ENCODE results near the gene LARGE1.
A peak's percentile ranks its signal among the peaks of the same experiment; 100 is the strongest.

LARGE1 gene

GRCh38 chr22:33920197-33920540, at the start of gene LARGE1:
Gene LARGE1 (minus strand): TSS chr22:33920476.
- no peak for DNase-seq (ENCODE audit: low spot score)

- no peak for DNase-seq (ENCODE audit: low spot score)
Measured at GRCh38 chr22:33969045-33969444, 48.8 kb upstream of the LARGE1 start.

- DNase-seq (ENCODE audit: low spot score) = no peak
Measured at GRCh38 chr22:33964121-33964520, 43.8 kb upstream of the LARGE1 start.

- no peak for DNase-seq (ENCODE audit: low spot score)
Measured at GRCh38 chr22:33962409-33962808, 42.1 kb upstream of the LARGE1 start.

DNA sequence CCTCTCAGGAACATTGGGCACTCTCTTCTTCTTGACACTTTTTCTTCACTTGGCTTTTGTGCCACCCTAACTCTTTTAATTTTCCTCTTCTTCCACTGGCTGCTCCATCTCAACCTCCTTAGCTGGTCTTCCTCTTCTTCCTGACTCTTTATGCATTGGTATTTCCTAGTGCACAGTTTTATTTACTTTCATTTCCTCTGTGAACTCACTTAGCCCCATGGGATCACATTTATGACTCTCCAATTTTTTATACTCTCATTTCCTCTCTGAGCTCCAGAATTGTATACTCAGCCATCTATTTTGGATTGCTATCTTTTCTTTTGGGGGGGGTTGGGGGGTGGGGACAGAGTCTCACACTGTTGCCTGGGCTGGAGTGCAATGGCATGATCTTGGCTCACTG, 38.5 kb upstream of the LARGE1 start:
- no peak for DNase-seq (ENCODE audit: low spot score)

- no peak for DNase-seq (ENCODE audit: low spot score)
Measured at GRCh38 chr22:33957086-33957485, 36.8 kb upstream of the LARGE1 start.

DNA sequence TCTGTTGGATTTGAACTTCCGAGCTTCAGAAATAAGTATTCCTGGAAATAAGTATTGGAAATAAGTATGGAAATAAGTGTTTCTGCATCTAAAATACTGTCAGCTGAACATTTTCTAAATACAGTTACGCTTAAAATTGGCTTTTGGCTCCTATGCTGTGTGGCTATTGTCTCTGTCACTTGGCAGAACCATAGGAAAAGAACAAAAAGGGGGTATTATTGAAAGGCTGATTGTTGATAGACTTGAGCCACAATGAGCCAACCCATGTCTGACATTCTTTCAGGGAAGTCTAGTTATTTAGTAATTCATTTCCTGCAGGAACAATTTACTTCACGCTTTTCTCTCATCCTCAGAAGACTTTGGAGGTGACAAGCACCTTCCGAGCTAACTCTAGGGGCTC, 32.5 kb upstream of the LARGE1 start:
- DNase-seq (ENCODE audit: low spot score) = no peak

- DNase-seq (ENCODE audit: low spot score) = no peak
Measured at GRCh38 chr22:33940741-33941140, 20.5 kb upstream of the LARGE1 start.

GRCh38 chr22:33932997-33933396, 12.7 kb upstream of the LARGE1 start:
- no peak for DNase-seq (ENCODE audit: low spot score)

- DNase-seq (ENCODE audit: low spot score) = no peak
Measured at GRCh38 chr22:33931406-33931805, 11.1 kb upstream of the LARGE1 start.

GRCh38 chr22:33927752-33928151, 7.5 kb upstream of the LARGE1 start:
- no peak for DNase-seq (ENCODE audit: low spot score)

DNA sequence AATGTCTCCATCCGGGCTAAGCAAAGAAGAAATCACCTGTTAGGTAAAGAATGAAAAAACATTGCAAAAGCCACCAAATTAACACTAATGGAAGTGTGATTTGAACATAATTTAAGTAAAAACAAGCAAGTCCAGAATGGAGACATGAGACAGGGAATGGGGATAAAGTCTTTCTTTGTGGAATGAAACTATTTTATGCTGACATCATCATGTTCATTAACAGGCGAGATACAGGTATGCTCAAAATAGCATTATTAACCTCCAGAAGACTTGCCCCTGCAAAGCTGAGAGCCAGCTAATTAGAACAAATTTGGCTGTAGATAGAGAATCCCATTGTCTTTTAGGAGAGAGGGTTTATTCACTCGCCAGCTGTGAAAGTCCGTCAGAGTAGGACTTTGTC, 4.9 kb upstream of the LARGE1 start:
- DNase-seq (ENCODE audit: low spot score) = no peak

DNA sequence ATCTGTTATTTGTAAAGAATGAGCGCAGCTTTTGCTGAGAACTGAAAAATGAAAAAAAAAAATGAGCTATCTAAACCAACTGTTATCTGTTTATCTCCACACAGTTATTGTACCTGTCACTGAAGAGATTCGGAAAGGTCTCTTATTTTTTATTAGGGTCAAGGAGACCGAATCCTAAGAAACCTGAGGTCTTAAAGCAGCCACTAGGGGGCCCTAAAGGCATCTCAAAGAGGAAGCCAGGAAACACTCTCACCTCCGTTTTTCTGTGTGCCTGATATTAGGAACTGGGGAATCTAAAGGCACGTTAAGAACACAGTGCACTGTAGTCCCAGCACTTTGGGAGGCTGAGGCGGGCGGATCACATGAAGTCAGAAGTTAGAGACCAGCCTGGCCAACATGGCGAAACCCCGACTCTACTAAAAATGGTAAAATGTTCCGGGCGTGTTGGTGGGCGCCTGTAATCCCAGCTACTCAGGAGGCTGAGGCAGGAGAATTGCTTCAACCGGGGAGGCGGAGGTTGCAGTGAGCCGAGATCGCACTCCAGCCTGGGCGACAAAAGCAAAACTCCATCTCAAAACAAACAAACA, 3.5 kb upstream of the LARGE1 start:
- DNase-seq (ENCODE audit: low spot score) = no peak

DNA sequence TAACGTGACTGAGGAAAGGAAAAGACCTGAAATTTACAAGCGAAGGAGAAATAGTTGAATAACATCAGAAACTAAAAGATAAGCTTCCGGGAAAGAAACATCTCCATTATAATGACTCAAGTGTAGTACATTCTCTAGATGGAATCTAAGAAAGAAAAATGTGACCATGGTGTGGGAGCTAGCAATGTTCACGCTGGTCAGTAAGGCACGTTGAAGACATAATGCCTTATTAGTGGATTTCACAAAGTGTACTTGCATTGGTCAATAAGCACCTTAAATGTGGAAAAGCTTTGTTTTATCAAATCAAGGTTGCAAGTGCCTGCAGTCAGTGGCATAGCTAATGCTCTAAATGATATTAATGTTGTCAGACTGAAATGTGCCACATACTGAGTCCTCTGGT, 2.8 kb upstream of the LARGE1 start:
- no peak for DNase-seq (ENCODE audit: low spot score)

GRCh38 chr22:33922349-33922681, 2.0 kb upstream of the LARGE1 start:
- DNase-seq (ENCODE audit: low spot score) = peak; percentile 68

DNA sequence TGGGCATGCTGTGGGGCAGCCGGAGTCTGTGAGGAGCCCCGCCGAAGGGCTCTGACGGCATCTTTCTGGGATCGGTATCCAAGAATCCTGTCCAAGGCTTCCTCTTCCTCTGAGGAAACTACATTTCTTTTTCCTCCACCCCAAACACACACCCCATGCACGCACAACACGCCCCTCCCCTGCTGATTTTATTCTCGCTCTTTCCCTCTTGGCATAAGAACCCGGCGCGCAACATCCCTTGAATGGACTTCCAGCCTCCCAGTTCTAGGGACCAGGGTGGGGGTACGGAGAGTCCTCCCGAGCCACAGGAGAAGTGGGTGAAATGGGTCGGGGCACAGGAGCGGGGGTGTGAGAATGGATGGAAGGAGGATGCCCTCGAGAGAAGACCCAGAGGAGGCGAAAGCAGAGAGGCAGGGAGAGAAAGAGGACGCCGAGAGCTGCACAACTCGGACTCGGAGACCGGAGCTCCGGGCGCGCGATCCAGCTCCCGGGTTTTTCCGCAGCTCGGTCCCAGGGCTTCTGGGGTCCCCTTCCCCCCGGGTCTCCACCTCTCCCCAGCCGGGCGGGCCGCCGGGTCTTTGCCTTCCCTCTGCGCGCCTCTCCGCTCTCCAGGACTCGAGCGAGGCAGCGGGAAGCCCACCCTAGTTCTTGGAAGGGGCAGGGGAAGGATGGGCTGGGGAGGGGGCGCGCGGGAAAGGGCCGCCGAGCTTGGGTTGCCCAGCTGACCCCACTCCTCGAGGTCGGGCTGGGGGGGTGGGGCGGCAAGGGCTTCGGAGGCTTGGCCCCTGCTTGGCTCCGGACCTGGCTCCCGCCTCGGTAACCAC, 1.5 kb upstream of the LARGE1 start:
- DNase-seq (ENCODE audit: low spot score) = peak; percentile 78

DNA sequence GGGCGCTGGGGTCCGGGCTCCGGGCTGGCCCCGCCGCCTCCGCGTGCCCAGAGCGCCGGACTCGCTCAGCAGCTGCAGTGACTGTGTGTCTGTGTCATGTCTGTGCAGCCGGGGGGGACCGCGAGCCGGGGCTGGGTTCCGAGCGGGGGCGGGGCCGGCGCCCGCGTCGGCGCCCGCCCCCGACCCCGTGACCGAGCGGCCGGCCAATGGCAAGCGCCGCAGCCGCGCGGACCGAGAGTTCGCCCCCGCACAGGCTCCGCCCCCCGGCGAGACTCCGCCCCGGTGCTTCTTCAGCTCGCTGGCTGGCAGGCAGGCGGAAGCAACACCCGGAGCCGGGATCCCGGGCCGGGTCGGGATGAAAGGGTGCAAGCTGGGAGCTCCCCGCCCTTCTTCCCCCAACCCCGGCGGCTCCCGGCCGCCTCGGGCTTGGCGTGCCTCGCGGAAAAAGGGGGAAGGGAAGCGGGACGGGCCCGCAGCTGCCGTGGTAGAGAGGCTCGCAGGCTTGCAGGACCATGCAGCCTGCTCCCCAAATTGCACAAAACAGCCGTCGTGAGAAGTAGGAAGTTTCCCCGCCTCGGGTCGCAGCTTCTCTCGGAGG, 750 bp upstream of the LARGE1 start:
- DNase-seq (ENCODE audit: low spot score) = peak; percentile 100

GRCh38 chr22:33919391-33920196, 682 bp downstream of the LARGE1 start:
- peak; percentile 69 for DNase-seq (ENCODE audit: low spot score)

GRCh38 chr22:33918676-33919365, 1.5 kb downstream of the LARGE1 start:
- DNase-seq (ENCODE audit: low spot score) = no peak

DNA sequence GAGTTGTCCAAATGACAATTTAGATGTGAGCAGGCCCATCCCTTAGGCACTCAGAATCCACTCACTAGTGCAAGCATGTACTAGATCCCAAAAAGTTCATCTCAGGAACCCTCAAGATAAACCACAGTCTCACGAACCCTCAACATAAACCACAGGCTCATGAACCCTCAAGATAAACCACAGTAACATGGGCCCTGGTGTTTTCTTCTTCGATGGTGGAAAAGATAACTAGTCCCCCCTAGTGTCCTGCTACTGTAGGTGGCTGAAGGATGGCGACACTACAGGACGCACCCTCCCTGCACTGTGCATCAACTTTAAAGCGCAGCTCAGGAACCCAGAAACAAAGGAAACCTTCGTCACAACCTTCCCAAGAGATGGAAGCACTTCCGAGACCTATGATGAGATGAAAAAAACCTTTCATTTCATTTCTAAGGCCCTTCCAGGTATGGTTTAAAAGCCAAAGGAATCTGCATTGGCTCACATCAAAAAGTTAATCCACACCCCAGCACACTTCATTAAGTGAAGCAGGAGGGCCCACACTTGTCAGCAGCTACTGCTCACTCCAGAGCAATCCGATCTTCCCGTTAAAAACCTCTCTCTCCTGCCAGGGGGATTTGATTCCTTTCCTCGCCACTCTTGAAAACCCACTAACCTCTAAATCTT, 2.4 kb downstream of the LARGE1 start:
- DNase-seq (ENCODE audit: low spot score) = no peak

DNA sequence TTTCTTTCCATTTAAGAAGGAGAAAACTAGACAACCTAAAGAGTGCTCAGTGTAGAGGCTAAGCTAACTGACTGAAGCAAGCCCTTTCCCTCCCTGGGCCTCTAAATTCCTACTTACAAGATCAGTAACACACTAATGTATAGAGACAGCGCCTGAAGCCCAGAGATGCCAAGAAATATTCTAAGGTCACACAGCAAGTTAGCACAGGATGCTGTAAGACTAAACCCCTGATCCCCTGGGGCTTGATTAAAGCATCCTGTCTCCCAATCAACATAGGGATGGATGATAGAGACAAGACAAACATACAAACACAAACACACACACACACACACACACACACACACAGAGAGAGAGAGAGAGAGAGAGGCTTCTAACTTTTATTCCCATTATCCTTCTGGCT, 5.6 kb downstream of the LARGE1 start:
- DNase-seq (ENCODE audit: low spot score) = no peak

DNA sequence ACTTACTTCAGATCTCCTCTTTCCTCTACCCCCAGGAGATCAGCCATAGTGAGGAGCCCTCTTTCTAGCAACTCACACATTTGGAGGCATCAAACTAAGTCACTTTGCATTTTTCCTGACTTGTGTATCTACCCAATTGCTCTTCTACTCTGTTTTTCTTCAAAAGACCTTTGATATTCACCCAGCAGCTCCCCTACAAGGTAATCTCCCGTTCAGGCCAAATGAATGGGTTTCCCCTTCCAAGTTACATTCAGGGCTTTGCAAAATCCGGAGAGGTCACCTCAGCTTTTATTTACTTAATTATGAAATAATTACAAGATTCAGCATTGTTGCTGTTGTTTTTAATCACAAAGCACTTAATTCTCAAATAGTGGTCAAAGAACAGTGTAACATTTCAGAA, 6.1 kb downstream of the LARGE1 start:
- DNase-seq (ENCODE audit: low spot score) = no peak

Measured in left forelimb (tissue), 1 donor.